Measurements from ENCODE around the gene CCL14.
"Not testable (repeated sequence)": the region's sequence is repeated elsewhere in the genome, so short reads cannot be mapped to it uniquely, and the experiment has no call there.

Gene CCL14

DNA sequence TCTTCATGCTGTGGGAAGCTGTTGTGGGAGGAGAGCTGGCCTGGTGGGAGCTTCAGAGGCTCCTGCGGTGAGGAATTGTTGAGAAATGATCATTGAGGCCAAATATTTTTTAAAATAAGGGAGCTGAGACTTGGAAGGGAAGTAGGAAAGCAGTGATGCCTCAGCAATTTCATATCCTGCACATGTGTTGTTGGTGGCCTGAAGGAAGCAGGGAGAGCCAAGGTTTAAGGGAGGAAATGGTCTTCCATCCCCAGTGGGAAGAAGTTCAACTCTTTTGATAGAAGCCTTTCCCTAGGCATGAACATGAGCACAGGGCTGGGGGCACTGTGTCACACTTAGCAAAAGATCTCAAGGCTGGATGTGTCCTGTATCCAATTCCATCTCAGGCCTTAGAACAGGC lies at the start of gene CCL14:
Gene CCL14, minus strand, starts transcription at position 87 of the 400 bp plus-strand sequence. Its CDS starts 80 bp downstream, at position 7.
- no peak for DNase-seq

GRCh38 chr17:36036235-36036634 lies 49.7 kb upstream of the CCL14 start:
- DNase-seq = no peak

DNA sequence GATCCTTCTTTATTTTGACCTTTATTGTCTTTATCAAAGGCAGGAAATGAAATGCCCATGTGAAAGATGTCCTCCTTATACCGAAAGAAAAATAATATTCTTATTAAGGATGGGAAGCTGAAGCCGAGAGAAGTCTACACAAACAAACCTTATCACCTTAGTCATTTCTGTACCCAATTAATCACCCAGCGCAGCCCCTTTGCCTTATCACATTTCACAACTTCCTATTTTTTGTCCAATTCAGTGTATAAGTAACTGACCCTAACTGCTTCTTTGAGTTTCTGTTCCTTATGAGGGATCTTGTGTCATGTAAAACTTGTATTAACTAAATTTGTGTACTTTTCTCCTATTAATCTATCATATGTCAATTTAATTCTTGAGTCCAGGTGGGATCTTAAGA lies 47.6 kb upstream of the CCL14 start:
- DNase-seq = no peak

- no peak for DNase-seq
Observed at GRCh38 chr17:36030956-36031355, 44.4 kb upstream of the CCL14 start.

DNA sequence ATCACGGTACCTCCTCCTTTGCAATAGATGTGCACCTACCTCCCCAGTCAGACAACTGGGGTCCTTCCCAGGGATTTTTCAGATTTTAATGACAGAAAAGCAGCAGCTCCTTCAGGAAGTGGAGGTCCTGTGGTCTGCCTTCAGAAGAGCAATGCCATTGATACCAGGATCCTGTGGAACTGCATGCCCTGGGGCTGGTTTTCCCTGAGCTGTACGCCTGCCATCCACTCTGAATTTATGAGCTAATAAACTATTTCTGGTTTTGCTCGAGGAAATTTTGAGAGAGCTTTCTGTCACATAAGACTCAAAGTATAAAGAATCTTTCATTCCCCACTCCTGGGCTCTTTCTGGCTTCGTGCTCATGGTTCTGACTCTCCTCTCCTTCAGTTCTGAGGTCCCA lies 41.2 kb upstream of the CCL14 start:
- no peak for DNase-seq

GRCh38 chr17:36024106-36024869 lies 37.8 kb upstream of the CCL14 start:
- no peak for DNase-seq

- DNase-seq = no peak
Observed at GRCh38 chr17:36019423-36019822, 32.9 kb upstream of the CCL14 start.

DNA sequence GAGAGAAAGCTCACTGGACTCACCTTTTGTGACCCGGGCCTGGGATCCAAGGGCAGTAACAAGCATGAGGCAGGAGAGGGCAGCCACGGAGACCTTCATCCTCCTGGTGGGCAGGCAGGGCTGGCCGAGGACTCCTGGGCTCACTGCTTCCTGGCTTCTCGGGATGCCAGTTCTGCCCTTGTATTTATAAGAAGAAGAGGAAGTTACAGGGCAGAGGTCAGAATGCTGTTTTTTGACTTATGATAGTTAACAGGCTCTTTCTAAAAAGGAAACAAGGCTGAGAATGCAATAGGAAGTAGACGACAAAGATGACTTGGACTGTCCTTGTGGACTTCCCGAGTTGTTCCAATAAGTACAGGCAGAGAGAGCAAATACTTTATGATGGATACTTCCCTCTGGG lies 31.3 kb upstream of the CCL14 start, which contains the start of gene CCL23:
Gene CCL23, minus strand, starts transcription at position 174 of the 400 bp plus-strand sequence. Its CDS starts 75 bp downstream, at position 99.
- no peak for DNase-seq

GRCh38 chr17:36016555-36016954 lies 30.0 kb upstream of the CCL14 start:
- DNase-seq = no peak

DNA sequence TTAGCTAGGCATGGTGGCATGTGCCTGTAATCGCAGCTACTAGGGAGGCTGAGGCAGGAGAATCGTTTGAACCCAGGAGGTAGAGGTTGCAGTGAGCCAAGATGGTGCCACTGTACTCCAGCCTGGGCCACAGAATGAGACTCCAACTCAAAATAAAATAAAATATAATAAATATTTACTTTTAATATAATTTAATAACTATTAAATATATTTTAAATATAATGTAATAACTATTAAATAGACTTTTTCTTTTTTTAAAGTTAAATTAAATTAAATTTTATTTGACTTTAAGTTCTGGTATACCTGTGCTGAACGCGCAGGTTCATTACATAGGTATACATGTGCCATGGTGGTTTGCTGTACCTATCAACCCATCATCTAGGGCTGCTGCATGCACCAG lies 29.4 kb upstream of the CCL14 start:
- DNase-seq = not testable (repeated sequence)

GRCh38 chr17:36014946-36015345 lies 28.4 kb upstream of the CCL14 start:
- DNase-seq = no peak

- DNase-seq = no peak
Observed at GRCh38 chr17:36011201-36011600, 24.7 kb upstream of the CCL14 start.

DNA sequence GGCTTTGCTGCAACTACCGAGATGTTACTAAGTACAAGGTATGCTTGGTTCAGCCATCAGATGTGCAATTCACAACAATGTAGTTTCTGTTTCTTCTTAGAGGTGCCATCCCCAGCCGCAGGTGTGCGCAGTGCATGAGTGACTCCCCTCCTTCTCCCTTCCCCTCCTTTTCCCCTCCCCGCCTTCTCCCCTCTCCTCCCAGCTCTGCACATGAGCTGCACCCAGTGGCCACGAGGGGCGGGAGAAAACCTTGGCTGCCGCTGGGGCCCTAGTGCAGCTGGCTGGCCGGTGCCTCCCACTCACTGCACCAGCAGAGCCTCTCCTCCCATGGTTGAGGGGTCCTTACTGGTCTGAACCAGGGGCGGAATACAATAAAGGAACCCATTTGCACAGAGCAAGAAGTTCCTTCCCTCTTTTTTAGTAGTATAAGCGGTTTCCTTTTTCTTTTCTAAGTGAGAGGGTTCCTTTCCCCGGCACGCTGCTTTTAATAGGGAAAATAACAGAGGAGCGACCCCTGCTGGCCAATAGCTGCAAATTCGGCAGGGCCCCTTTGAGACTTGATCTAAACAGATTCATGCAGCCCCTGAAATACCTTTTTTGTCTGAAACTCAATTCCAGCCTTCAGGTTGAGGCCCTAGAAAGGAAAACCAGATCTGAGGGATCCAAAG lies 22.6 kb upstream of the CCL14 start:
- no peak for DNase-seq

- no peak for DNase-seq
Observed at GRCh38 chr17:36004594-36005108, 18.1 kb upstream of the CCL14 start.

DNA sequence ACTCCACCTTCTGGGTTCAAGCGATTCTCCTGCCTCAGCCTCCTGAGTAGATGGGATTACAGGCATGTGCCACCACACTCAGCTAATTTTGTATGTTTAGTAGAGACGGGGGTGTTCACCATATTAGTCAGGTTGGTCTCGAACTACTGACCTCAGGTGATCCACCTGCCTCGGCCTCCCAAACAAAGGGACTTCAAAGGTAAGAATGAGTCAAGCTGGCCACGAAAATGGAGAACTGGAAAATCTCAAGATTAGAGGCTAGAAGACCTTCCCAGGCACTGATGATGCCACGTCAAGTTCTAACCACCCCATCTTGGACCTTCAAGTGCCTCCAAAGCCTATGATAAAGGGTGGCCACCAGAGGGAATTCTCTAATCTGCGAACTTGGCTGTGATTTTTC lies 16.1 kb upstream of the CCL14 start:
- DNase-seq = no peak

DNA sequence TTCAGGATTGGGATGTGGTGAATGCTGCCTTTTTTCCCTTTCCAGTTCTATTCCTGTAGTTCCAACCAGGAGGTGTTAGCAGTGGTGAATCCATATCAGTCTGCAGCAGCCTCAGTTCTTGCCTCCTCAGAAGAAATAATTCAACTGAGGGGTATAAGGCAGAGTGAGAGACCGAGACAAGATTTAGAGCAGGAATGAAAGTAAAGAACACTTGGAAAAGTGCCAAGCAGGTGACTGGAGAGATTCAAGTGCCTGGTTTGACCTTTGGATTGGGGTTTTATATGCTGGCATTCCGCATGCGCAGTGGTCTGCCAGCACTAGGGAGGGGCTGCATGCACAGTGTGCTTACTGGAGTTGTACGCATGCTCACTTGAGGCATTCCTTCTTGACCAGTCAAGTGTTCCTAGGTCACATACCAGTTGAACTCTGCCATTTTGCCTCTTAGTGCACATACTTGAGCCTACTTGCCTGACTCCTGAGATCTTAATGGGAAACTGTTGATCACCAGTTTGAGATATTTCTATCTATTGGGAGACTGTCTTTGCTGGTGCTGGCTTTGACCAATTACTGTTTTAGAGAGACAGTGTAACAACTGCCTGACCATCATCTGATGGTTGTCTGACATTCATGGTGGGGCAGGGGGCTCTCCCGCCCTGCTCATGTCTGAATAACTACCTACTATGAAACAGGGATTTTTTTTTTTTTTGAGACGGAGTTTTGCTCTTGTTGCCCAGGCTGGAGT lies 15.5 kb upstream of the CCL14 start:
- no peak for DNase-seq

DNA sequence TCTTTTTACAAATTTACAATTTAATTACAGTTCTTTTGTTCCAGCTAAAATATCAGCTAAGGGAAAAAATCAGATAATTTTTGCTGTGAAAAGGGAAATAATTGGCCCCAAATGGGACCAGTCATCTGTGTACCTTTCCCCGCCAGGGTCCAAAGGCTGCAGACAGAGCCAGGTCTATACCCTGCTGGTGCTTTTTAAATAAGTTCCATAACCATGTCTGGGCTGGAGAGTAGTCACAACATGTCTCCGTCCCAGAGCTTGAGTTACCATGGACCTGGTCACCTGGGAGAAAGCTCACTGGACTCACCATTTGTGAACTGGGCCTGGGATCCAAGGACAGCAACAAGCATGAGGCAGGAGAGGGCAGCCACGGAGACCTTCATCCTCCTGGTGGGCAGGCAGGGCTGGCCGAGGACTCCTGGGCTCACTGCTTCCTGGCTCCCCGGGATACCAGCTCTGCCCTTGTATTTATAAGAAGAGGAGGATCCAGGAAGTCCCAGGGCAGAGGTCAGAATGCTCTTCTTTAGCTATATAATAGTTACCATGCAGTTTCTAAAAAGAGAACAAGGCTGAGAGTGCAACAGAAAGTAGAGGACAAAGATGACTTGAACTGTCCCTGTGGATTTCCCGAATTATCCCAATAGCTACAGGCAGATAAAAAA lies 14.7 kb upstream of the CCL14 start, which contains the start of gene CCL15:
Gene CCL15, minus strand, starts transcription at position 444 of the 662 bp plus-strand sequence. Its CDS starts 61 bp downstream, at position 383.
- DNase-seq = no peak

GRCh38 chr17:36000732-36001109 lies 14.2 kb upstream of the CCL14 start:
- no peak for DNase-seq

DNA sequence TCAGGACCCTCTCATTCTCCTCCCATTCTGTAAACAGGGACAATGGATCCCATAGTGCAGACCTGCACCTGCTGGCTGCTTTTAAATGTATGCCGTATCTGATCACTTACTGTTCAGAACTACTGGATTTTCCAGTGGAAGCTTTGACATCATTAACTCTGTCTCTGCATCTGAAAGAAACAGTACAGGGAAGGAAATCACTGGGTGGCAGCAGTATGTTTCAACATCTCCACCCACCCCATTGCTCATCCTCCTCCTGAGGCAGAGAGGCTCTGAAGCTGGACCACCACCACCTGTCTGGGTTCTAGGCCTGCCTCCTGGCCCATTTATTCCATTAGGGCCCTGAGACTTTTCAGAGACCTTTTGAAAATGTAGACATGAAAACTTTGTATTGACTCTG lies 12.2 kb upstream of the CCL14 start:
- no peak for DNase-seq

GRCh38 chr17:35998018-35998545 lies 11.6 kb upstream of the CCL14 start:
- no peak for DNase-seq

GRCh38 chr17:35995346-35995745 lies 8.8 kb upstream of the CCL14 start:
- not testable (repeated sequence) for DNase-seq

Data from hypothalamus (tissue), 51 donors.